Measurements from ENCODE around the gene UBE2D1.

DNA sequence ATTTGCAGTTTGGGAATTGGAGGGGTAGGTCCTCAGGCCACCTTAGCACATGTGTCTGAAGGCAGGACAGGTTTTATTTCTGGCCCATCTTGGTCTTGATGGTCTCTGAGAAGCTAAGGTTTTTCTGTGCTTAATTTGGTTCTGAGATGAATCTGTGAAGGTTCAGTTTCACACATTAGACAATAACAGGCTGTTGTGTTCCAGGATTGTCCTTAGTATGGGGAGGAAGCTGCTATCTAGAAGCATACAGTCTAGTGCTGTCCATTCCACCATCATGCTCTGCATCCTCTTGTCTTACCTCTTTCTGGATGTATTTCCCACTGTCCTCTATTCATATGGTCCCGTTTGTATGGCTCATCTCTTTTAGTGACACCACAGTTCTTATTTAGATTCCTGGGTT, 7.1 kb downstream of the UBE2D1 start:
- no peak for TF ChIP-seq POLR2A (IDR thresholded peaks at IDR 0.05)
- TF ChIP-seq, protein P1, sequence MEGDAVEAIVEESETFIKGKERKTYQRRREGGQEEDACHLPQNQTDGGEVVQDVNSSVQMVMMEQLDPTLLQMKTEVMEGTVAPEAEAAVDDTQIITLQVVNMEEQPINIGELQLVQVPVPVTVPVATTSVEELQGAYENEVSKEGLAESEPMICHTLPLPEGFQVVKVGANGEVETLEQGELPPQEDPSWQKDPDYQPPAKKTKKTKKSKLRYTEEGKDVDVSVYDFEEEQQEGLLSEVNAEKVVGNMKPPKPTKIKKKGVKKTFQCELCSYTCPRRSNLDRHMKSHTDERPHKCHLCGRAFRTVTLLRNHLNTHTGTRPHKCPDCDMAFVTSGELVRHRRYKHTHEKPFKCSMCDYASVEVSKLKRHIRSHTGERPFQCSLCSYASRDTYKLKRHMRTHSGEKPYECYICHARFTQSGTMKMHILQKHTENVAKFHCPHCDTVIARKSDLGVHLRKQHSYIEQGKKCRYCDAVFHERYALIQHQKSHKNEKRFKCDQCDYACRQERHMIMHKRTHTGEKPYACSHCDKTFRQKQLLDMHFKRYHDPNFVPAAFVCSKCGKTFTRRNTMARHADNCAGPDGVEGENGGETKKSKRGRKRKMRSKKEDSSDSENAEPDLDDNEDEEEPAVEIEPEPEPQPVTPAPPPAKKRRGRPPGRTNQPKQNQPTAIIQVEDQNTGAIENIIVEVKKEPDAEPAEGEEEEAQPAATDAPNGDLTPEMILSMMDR (IDR thresholded peaks at IDR 0.05) = no peak

All from body of pancreas (tissue), 4 donors.